Hair follicle dermal papilla cell (primary cell): ENCODE measurements around the gene NCF4. TPM values are rescaled to one million over a fixed set of nuclear protein-coding genes. Genes with fewer than 3 reads are reported as not detected.

ENCODE experiments used
- total RNA-seq: library from RNA; depleted of rRNA; stranded (reverse); fragments of >200 nt; gene quantifications from 2 replicates; pipeline ENCODE4 v1.2.3, GENCODE V29; 2012

Gene NCF4
- total RNA-seq, result not detected in 2 replicates

GRCh38 chr22:36860821-36861659 lies at the start of gene NCF4:
TSS of gene NCF4 (plus strand) at chr22:36861006. CDS start at chr22:36861172, 166 bp downstream.

GRCh38 chr22:36816636-36817524 lies 43.9 kb upstream of the NCF4 start, which contains the start of gene PVALB:
TSS of gene PVALB (minus strand) at chr22:36817035. CDS start at chr22:36817005, 30 bp downstream.

DNA sequence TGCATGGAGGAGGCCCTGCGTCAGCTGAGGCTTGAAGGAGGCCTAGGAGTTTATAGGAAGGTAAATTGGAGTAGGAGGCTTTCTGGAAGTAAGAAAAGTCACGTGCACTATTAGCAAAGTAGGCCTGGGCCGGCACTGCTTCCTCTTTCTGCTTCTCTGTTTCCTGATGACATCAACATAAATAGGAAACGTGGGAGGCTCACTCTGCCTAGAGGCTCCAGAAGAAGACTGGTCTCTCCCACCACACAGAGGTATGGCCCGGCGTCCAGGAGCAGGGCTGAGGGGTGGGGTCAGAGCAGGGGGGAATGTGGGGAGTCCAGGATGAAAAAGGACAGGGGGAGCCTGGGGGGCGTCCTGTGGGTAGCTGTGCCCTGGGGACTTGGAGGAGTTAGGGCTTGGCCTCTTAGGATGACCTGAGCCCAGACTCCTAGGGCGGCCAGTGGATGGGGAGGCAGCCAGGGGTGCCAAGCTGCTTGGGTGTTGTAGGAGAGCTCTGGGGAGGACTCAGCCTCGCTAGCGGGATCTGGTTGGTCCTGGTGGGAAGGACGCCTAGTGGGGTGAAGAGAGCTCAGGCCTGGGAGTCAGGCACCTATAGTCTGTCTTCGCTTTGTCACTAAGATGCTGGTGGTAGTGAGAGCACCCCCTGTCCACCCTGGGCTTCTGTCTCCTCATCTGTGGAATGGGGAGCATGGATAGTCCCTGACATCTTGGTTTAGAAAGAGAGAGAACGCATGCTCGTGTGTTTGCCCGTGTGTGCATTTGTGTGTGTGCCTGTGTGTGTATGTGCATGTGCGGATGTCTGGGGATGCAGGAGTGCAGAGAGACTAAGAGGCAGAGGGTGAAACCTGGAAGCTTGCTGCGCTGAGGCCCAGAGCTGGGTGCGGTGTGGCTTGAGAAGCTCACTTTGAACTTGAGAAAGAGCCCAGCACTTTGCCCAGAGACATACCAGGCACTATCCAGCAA lies 52.9 kb downstream of the NCF4 start, which contains the start of gene CSF2RB:
CSF2RB (plus strand) TSS at position 202 of the 963 bp plus-strand sequence. CDS start 8,580 bp downstream, outside the sequence.

Other genes with a start within 250 kb of the NCF4 start
- gene CACNG2, start 157.3 kb upstream of the NCF4 start, total RNA-seq, result not detected in 2 replicates
- gene IFT27, start 84.9 kb upstream of the NCF4 start, total RNA-seq, result 12.8 and 20.6 TPM in 2 replicates
- gene PVALB, start 44.0 kb upstream of the NCF4 start, total RNA-seq, result not detected in 2 replicates
- 0.24 TPM in 1 of 2 replicates, not detected in the other for gene CSF2RB, start 52.6 kb downstream of the NCF4 start, total RNA-seq
- gene TST, start 158.4 kb downstream of the NCF4 start, total RNA-seq, result 23.4 and 24.0 TPM in 2 replicates
- gene MPST, start 158.7 kb downstream of the NCF4 start, total RNA-seq, result 69.0 and 72.3 TPM in 2 replicates
- gene KCTD17, start 190.7 kb downstream of the NCF4 start, total RNA-seq, result 26.8 and 30.2 TPM in 2 replicates
- gene TMPRSS6, start 248.7 kb downstream of the NCF4 start, total RNA-seq, result not detected in 2 replicates